GM19455 (cell line): ENCODE measurements around the gene IL17A.
"Not testable (repeated sequence)": the region's sequence is repeated elsewhere in the genome, so short reads cannot be mapped to it uniquely, and the experiment has no call there.

Experiments
- ATAC-seq: cut with Tn5 transposase; IDR thresholded peaks from one replicate; pipeline ENCODE4 v1.9.1; 2021; ENCODE audit not compliant: unreplicated experiment

The IL17A gene

DNA sequence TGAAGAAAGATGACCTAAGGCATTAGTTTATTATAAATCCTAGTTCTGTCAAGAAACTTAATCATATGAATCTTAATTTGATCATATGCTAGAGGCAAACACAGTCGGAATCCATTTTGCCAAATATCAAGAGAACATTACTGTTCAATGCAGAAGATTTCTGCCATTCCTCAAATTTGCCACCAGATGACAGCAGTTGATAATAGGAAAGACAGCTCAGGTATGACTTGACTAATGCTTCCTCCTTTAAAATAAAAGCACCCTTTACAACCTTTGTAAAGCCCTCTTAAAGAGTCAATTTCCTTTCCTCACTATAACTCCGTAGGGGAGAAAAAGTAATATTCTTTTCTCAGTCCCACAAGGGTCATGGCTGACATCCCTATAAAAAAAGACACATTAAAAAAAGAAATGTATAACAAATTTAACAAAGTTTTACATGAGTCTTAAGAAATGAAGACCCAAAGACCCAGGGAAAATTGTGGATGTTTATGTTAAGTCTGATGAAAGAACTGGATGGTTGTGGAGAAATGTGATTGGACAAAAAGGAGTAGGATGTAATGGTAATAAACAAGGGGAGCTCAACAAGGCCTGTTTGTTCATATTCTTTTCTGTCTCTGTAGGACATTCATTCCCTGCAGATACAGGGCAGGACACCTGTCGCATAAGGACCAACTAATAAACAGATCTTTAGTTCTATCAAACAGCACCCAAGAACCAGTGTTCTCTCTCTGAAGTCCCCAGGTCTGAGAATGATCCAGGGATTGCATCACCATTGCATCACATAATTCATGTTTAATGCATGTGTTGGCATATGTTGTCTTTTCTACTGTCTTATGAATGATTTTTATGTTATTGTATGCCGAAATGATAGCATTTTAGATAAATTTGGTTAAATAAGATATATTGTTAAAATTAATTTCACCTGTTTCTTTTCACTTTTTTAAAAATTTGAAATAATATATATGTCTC is 23.0 kb upstream of the IL17A start:
- ATAC-seq, result peak; percentile 79

DNA sequence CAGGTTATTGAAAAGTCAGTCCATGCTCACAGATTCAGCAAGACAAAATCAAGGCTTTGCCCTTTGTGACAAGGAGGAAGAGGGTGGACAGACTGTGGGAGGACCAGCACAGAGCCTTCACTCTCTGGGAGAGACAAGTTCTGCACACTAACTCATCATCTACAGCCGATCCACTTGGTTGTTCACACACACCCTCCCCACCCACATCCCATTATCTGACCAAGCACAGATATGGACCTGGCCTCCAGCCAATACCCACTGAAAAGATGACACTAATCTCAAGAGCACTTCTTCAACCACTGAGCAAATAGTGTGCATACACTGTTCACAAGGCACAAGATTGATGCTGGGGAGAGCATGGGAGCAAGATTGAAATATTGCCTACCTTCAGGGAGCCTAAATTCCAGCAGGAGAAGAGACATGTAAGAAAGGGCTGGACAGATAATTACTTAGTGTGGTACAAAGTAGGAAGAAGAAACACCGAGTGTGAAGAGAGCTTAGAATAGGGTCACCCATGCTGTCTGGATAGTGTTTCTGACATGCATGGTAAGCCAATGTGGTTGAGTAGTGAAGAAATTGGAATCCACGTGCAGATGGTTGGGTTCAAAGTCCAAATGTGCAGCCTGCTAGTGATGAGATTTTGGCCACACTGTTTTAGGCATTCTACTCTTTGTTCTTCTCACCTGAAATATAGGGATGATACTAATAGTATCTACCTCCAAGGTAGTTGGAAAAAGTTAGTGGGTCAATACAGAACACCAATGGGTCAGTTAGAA is 21.7 kb upstream of the IL17A start:
- ATAC-seq, result no peak

DNA sequence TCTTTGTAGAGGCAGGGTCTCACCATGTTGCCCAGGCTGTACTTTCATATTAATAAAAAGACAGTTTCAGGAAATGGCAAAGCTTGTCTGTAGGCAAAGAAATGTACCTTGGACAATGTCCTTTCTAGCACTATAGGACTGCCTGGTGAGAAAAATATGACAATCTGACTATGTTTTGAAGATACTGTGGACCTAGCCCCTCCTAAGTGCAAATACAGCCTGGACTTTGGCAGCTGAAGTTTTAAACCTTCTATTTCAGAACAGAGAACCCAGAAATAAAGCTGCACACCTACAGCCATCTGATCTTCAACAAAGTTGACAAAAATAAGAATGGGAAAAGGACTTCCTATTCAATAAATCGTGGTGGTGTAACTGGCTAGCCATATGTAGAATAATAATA is 18.9 kb upstream of the IL17A start:
- ATAC-seq, result no peak

DNA sequence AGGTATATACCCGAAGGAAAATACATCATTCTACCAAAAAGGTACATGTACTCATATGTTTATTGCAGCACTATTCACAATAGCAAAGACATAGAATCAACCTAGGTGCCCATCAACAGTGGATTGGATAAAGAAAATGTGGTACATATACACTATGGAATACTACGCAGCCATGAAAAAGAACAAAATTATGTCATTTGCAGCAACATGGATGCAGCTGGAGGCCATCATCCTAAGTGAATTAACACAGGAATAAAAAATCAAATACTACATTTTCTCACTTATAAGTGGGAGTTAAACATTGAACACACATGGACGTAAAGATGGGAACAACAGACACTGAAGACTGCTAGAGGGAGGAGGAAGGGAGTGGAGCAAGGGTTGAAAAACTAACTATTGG is 17.8 kb upstream of the IL17A start:
- not testable (repeated sequence) for ATAC-seq

DNA sequence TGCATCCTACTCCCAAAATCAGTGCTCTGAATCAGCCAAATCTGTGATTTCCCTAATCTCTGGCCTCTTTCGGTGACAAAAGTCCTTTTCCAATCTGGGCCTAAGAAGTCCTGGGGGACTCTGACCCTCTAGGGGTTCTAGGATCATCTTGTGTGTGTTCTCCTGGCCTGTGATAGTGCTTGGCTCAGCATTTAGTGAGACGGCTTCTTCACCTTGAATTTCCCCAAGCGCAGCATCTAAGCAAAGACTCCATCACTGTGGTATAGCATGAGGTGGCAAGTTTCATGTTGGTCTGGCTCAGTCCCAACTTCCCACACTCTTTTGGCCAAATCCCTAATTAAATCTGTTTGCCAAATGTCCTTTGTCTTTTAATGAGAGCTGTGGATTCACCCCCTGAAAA is 12.1 kb upstream of the IL17A start:
- no peak for ATAC-seq

DNA sequence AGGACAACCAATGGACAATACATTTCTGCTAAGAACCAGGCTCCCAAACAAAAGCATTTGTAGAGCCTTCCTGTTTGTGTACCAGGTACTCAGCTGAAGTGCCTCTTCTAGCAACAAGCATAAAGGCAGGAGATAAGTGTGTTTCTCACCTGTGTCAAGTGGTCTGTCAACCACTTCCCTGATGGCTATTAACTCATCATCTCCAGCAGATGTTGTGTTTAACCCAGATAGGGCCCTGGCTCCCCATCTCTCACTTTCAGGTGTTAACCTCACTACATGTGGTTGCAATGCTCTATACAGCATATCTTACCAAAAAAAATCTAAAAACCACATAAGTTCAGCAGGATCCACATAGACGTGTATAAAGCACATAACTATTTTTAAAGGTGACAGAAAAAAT is 9.6 kb upstream of the IL17A start:
- peak; percentile 87 for ATAC-seq

DNA sequence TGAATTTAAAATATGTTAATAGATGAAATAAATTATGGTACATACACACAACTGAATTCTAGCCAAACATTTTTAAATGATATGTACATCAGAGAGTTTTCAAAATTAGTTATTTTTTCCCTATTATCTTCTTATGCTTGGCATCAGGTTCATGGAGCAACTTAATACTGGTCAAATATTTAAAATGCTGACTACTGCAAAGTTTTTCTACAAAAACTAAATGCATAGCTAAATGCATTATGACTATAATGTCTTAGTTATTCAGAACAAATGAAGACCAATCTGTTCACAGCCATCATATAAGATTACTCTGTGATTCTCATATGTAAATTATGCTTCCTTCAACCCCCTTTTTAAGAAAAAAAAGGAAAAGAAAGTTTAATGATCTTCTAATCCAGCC is 8.2 kb upstream of the IL17A start:
- no peak for ATAC-seq

DNA sequence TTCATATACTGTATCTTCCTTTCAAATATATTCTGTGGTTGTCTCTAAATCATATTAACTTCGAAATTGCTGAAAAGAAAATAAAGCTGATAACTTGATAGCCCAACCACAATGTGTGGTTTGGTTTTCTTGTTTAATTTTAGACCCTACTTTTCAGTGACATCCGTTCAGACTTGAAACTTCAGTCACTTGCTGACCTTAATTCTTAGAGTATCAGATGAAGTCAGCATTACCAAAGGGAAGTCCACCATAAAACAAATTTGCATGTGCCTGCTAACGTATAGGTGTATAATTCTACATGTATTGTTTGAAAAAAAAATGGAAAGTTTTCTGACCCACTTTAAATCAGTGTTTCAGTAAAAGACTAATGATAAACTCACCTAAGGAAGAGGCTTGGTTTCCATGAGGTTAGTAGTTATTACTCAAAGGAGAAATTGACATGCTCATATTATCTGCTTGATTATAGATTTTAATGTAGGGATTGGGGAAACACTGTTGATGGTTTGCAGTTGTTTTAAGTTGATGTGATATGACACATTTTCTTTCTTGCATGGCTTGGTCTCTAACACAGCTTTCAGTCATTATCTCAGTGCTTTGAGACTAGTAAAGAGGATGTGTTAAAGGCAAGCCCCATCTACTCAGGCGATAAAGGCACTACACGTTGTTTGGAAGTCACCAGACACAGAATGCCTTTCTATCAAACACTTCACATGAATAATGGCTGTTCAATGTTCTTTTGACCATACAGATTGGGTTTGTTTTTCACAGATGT is 5.2 kb upstream of the IL17A start:
- peak; percentile 75 for ATAC-seq

DNA sequence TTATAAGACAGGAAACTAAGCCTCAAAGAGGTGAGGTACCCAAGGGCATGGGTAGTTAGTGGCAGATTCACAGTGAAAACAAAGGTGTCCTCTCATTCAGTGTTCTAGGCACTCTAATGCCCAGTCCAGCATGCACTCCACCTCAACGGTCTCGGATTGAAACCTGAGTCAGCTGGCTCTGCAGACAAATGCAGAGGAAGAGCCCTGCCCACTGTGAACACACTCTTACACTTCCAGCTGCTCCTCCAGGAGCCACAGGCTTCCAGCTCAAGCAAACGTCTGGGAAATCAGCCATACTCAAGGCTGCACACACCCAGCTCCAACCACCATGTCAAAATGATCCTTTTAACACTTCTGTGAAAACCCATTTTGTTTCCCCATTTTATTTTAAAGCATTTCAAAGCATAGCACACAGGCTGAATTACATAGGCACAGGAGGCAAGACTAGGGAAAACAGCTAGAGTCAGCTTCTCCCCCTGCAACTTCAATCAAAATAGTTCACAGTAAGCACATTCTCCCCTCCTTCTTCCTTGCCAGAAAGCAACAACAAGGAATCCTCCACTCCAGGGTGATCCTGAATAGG is 3.0 kb upstream of the IL17A start:
- ATAC-seq, result no peak

DNA sequence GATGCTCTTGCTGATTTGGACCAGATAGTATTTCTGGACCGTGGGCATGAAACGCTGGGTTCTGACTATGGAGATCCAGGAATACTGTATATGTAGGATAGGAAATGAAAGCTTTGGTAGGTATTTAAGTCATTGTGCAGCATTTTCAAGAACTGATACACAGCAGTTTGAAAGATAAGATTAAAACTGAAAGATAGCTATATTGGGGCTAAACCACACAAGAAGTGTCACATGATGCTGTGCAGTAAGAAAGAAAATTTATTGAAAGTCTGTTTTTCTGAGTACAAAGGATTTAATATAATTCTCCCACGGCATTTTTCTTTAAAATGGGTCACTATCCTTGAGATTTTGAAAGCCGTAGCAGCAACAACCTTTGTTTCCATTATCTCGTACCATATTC is 305 bp downstream of the IL17A start:
- ATAC-seq, result peak; percentile 85

DNA sequence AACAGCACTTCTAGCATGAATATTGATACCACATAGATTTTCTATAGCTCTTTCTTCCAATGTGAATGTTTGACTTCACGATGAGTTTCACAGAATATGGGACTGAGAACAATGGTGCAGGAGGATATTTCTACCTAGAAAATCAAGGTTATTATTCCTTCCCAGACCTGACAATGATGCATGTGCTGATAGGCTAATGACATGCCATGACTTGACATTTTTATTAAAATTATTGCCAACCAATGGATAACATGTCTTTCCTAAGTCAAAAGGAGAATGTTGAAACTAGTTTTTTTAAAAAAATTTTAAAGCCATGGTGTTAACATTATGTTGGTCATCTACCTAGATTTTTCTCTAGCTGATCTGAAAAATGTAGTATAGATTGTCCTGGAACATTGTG is 923 bp downstream of the IL17A start:
- ATAC-seq, result no peak

DNA sequence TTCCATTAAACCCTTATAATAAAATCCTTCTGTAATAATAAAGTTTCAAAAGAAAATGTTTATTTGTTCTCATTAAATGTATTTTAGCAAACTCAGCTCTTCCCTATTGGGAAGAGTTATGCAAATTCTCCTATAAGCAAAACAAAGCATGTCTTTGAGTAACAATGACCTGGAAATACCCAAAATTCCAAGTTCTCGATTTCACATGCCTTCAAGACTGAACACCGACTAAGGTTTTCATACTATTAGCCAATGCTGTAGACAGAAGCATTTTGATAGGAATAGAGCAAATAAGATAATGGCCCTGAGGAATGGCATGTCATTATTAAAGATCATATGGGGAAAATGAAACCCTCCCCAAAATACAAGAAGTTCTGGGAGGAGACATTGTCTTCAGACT is 3.8 kb downstream of the IL17A start:
- ATAC-seq, result no peak

DNA sequence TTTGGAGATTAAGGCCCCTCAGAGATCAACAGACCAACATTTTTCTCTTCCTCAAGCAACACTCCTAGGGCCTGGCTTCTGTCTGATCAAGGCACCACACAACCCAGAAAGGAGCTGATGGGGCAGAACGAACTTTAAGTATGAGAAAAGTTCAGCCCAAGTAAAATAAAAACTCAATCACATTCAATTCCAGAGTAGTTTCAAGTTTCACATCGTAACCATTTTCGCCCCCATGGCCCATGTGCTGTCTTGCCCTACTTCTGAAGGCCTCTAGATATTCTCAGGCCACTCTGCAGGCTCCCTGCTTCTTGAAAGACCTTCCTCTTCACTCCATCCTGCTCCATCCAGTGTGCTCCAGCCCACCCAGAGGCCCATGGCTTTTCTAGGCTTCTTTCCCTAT is 4.2 kb downstream of the IL17A start:
- ATAC-seq, result no peak

DNA sequence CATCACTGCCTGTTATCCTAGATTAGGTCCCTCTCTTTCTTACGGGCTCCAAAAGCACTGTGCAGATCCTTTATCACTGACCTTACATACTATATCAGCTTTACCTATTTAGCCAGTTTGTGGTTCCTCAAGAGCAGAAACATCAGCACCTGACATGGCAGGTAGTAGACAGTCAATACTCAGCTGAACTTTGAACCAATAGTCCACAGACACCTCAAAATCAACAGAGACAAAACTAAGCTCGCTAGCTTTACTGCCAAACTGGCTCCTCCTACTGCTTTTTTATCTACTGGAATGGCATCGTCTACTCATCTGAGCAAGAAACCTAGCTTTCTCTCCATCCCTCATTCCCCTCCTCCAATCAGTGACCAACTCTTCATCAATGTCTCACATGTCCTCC is 5.6 kb downstream of the IL17A start:
- no peak for ATAC-seq

DNA sequence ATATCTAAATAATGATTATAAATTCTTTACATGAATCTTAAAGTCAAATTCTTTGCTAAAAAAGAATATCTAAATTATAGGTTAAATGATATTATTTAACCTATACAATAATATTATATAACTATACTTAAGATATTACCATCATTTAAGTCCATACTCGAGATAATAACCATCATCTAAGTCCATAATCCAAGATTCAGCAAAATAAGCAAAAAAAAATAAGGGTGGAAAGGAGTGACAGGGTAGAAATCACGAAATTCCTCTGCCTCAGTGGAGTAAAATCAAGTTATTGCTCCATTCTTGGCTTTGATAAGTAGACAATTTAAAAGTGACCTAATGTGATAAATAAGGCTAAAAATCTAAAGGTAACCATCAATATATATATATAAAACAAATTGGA is 9.7 kb downstream of the IL17A start:
- no peak for ATAC-seq

DNA sequence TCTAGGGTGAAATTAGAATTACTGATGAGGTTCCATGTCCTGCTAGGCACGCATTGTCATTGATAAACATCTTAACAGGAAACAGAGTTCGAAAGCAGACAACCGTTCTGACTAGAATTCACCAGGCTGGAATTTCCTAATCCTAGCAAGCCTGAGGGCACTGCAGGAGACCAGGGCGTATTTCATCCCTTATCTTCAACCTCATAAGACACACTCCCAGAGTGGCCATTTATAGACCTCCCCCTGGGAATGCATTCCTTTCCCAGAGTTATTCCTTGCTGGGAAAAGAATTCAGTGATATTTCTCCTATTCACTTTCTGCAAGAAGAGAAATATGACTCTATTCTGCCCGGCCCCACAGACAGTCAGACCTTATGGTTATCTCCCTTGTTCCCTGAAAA is 13.9 kb downstream of the IL17A start:
- ATAC-seq, result not testable (repeated sequence)

DNA sequence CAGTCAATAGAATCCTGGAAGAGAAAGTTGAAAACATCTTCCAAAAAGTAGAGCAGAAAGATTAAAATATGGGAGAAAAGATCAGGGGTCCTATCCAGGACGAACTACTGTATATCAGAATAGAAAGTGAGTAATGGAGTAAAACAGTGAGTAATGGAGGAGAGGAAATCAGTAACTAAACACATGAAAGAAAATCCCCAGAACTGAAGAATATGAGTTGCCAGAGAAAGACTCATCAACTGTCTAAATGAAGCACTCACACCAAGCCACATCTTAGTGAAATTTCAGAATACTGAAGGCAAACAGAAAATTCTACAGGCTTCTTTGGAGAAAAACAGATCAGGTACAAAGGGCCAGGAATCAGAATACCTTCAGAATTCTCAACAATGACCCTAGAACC is 14.9 kb downstream of the IL17A start:
- no peak for ATAC-seq

DNA sequence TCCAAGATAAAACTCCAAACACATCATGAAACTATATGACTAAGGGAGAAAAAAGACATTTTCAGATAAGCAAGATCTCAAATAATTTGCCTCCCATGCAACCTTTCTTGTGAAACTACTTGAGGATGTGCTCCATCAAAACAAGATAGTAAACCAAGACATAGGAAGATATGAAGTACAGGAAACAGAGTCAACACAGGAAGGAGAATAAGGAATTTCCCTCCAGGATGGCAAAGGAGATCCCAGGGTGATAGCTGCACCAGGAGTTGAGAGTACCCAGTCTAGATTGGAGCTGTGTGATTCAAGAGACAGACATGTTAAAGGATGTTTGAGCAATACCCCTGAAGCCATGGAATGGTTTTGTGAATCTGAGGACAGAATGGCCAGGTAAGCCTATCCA is 15.3 kb downstream of the IL17A start:
- no peak for ATAC-seq

DNA sequence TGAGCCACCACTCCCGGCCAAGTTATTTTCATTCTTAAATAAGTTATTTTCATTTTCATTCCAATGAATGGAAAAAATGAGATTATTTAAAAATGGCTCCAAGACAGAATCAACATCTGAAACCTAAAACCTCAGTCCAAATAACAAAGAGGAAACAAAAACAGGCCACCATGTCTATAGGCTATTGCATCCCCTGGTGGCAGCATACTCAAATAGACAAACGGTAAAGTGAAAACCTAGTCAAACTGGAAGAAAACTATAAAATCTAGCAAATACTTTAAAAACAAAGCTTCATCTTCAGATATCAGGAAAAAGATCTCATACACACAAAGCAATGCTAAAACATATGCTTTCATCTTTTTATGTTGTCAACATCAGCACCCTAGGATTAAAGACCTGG is 20.9 kb downstream of the IL17A start:
- no peak for ATAC-seq

DNA sequence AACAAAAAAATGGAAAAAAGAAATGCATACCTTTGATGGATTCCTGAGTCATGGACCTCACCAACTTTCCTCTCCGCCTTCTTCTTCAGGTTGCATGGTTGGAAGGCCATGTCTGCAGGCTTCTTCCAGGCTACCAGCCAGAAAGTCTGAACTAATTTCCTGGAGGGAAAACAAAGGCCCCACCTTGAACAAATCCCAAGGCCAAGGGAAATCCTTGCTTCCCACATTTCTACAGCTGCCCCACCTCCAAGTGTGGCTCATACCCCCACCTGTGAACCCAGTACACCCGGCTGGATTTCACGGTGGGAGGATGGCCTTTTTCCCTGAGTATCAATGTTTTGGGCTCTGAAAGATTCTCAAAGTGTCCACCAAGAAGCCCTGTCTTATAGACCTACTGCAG is 22.4 kb downstream of the IL17A start:
- no peak for ATAC-seq

DNA sequence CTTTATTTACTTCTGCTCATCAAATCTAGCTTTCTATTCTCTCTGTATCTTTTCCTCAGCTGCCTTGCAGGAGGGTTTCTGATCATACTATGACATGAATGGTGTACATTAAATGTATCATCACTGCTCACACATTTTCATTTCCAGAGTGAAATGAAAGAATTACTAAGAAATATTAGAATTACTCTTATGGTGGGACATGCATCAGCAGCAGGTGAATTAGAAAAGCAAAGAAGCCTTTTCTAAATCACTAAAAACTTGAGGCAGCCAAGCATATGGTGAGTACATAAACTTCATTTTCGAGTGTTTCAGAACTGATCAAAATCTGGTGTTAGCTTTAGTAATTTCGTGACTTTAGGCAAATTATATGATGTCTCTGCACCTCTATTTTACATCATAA is 23.6 kb downstream of the IL17A start:
- ATAC-seq, result peak; percentile 57
